Liver (tissue), 9 donors: Measurements from ENCODE around the gene UBR1. TPM values are rescaled to one million over a fixed set of nuclear protein-coding genes. Genes with fewer than 3 reads are reported as not detected.
"Not testable (repeated sequence)": the region's sequence is repeated elsewhere in the genome, so short reads cannot be mapped to it uniquely, and the experiment has no call there.

ENCODE experiments used
- DNase-seq: peaks from one replicate; pipeline ENCODE4 v3.0.0-alpha.2; 2017; ENCODE audit warnings: low spot score
- H3K27ac ChIP-seq, 2 donors: one replicate each; pipeline ENCODE4 v1.7.0; 2013; ENCODE audit warnings: inconsistent platforms in 2 of 2, low read length in 2 of 2, control low read depth in 1 of 2, low read depth in 1 of 2, mild to moderate bottlenecking in 1 of 2
- H3K27me3 ChIP-seq, 4 donors: one replicate each; pipeline versions ENCODE4 v1.6.1 to v1.7.0; 2013; ENCODE audit warnings: low read length in 3 of 4, inconsistent platforms in 1 of 4, mild to moderate bottlenecking in 1 of 4, moderate library complexity in 1 of 4; ENCODE audit not compliant: control insufficient read depth in 4 of 4, insufficient read depth in 4 of 4
- H3K36me3 ChIP-seq, 4 donors: one replicate each; pipeline versions ENCODE4 v1.6.1 to v1.7.0; 2013; ENCODE audit warnings: low read length in 3 of 4, mild to moderate bottlenecking in 3 of 4, low read depth in 1 of 4, moderate library complexity in 1 of 4; ENCODE audit not compliant: control insufficient read depth in 4 of 4, insufficient read depth in 3 of 4
- H3K4me1 ChIP-seq, 4 donors: one replicate each; pipeline versions ENCODE4 v1.6.1 to v1.7.0; 2013; ENCODE audit warnings: low read length in 3 of 4, mild to moderate bottlenecking in 3 of 4, moderate library complexity in 1 of 4; ENCODE audit not compliant: control insufficient read depth in 4 of 4, insufficient read depth in 4 of 4
- H3K4me3 ChIP-seq, 3 donors: one replicate each; pipeline versions ENCODE4 v1.6.1 to v1.7.0; 2013; ENCODE audit warnings: low read length in 3 of 3, control low read depth in 1 of 3, low read depth in 1 of 3, mild to moderate bottlenecking in 1 of 3
- H3K9ac ChIP-seq, 2 donors: one replicate each; pipeline ENCODE4 v1.7.0; 2013; ENCODE audit warnings: low read length in 2 of 2, mild to moderate bottlenecking in 2 of 2, moderate library complexity in 2 of 2, control low read depth in 1 of 2, low read depth in 1 of 2
- H3K9me3 ChIP-seq, 4 donors: one replicate each; pipeline versions ENCODE4 v1.6.1 to v1.7.0; 2013; ENCODE audit warnings: low read length in 3 of 4; ENCODE audit not compliant: control insufficient read depth in 4 of 4
- FOXA1 ChIP-seq: IDR thresholded peaks from 2 replicates; pipeline ENCODE4 v1.6.1; 2016; ENCODE audit warnings: antibody characterized with exemption
- FOXA2 ChIP-seq: IDR thresholded peaks from 2 replicates; pipeline ENCODE4 v1.6.1; 2016; ENCODE audit warnings: antibody characterized with exemption
- GABPA ChIP-seq, 2 donors: IDR thresholded peaks in 1 of 2; conservative IDR thresholded peaks in 1 of 2; 2 replicates each; pipeline ENCODE4 v1.6.1; 2016; ENCODE audit warnings: antibody characterized with exemption in 2 of 2, mild to moderate bottlenecking in 1 of 2, moderate library complexity in 1 of 2
- HNF4A ChIP-seq, 2 donors: conservative IDR thresholded peaks; 2 replicates each; pipeline ENCODE4 v1.6.1; 2016; ENCODE audit warnings: antibody characterized with exemption in 2 of 2, mild to moderate bottlenecking in 2 of 2
- HNF4G ChIP-seq: IDR thresholded peaks from 2 replicates; pipeline ENCODE4 v1.6.1; 2016; ENCODE audit warnings: antibody characterized with exemption
- JUND ChIP-seq, 2 donors: IDR thresholded peaks; 2 replicates each; pipeline ENCODE4 v1.6.1; 2016; ENCODE audit warnings: antibody characterized with exemption in 2 of 2
- NR2F2 ChIP-seq: IDR thresholded peaks from 2 replicates; pipeline ENCODE4 v1.6.1; 2016; ENCODE audit warnings: antibody characterized with exemption
- RAD21 ChIP-seq, 2 donors: IDR thresholded peaks; 2 replicates each; pipeline ENCODE4 v1.6.1; 2016; ENCODE audit warnings: antibody characterized with exemption in 2 of 2, mild to moderate bottlenecking in 2 of 2
- SP1 ChIP-seq: IDR thresholded peaks from 2 replicates; pipeline ENCODE4 v1.6.1; 2018; ENCODE audit warnings: antibody characterized with exemption, mild to moderate bottlenecking
- TAF1 ChIP-seq: conservative IDR thresholded peaks from 2 replicates; pipeline ENCODE4 v1.6.1; 2016; ENCODE audit warnings: antibody characterized with exemption, mild to moderate bottlenecking
- YY1 ChIP-seq: IDR thresholded peaks from 2 replicates; pipeline ENCODE4 v1.6.1; 2016; ENCODE audit warnings: antibody characterized with exemption, mild to moderate bottlenecking
- WGBS: extraction: QIAGEN DNeasy Blood & Tissue Kit; methylation state at CpG from one replicate; pipeline ENCODE4 v1.1.7; 2013; 5-methylcytosine and 5-hydroxymethylcytosine counted together
- polyA plus RNA-seq, 2 donors: library from polyadenylated mRNA; stranded (reverse) in 1 of 2; unstranded in 1 of 2; fragments of 200-250 nt in 1 of 2; fragments of >200 nt in 1 of 2; fragmentation: Nextera tagmentation in 1 of 2; extraction: Ambion mirVana in 1 of 2; gene quantifications; one replicate each; pipeline versions ENCODE4 v1.2.1 to v1.2.3, GENCODE V29; 2013 to 2015
- total RNA-seq, 2 donors: library from RNA; depleted of rRNA; stranded (reverse); fragments of >200 nt; gene quantifications; one replicate each; pipeline ENCODE4 v1.2.3, GENCODE V29; 2014
- TF ChIP-seq, protein P1 (sequence below): IDR thresholded peaks from 2 replicates; pipeline ENCODE4 v1.6.1; 2016; ENCODE audit warnings: antibody characterized with exemption
- TF ChIP-seq, protein P2 (sequence below): IDR thresholded peaks from 2 replicates; pipeline ENCODE4 v1.6.1; 2016; ENCODE audit warnings: antibody characterized with exemption, mild to moderate bottlenecking
- TF ChIP-seq, protein P3 (sequence below): IDR thresholded peaks from 2 replicates; pipeline ENCODE4 v1.6.1; 2016; ENCODE audit warnings: antibody characterized with exemption
- donor health status: healthy.
- donor health status: healthy.
- donor health status: healthy.
- donor health status: healthy.
- donor health status: healthy.

UBR1 gene
- total and polyA plus RNA-seq, 4 donors: 3.7 to 25.3 (median 10.9) TPM

DNA sequence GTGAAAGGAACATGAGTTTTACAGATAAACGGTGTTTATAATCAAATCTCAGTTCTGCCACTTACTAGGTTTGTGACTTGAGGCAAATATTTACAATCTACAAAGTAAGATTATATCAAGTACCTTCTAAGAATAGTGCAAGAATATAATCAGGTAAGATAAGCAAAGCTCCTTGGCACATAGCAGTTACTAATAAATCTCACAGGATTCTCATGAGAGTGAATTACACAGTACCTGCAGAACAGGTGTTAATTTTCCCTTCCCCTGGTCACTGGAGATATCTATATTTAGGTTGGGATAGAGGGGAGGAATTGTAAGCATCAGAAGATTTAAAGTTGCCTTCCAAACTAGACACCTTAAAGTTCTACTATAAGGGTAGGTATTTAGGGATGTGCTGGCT is 53.0 kb downstream of the UBR1 start (continued):
- TF ChIP-seq RAD21 (IDR thresholded peaks at IDR 0.05) (no peak), HNF4G (no peak), FOXA2 (no peak), JUND (IDR thresholded peaks at IDR 0.05) (no peak)
- TF ChIP-seq, protein P1, sequence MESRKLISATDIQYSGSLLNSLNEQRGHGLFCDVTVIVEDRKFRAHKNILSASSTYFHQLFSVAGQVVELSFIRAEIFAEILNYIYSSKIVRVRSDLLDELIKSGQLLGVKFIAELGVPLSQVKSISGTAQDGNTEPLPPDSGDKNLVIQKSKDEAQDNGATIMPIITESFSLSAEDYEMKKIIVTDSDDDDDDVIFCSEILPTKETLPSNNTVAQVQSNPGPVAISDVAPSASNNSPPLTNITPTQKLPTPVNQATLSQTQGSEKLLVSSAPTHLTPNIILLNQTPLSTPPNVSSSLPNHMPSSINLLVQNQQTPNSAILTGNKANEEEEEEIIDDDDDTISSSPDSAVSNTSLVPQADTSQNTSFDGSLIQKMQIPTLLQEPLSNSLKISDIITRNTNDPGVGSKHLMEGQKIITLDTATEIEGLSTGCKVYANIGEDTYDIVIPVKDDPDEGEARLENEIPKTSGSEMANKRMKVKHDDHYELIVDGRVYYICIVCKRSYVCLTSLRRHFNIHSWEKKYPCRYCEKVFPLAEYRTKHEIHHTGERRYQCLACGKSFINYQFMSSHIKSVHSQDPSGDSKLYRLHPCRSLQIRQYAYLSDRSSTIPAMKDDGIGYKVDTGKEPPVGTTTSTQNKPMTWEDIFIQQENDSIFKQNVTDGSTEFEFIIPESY: no peak

DNA sequence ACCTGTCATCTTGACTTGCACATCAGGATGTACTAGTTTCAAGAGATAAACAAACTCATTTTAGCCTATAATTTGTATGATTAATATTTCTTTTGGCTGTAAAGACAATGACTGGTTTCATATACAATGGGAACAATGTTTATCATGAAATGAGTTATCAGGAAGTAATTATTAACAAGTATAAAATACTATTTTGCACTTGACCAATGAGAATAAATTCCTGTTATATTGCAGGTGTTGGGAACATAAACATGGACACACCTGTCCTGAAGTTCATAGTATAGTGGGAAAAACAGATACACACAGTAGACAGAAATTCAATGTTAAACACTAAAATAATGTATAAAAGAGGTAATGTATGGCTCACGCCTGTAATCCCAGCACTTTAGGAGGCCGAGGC is 56.9 kb downstream of the UBR1 start:
- no peaks in the 10 kb centered on the region for H3K9me3 ChIP-seq
- H3K4me1 ChIP-seq: no peaks in the 10 kb centered on the region
- no peak overlapping the region for H3K27ac ChIP-seq
- H3K36me3 ChIP-seq: peaks cover 2 to 30% (median 24%) of the 10 kb centered on the region in 4 donors
- H3K27me3 ChIP-seq: no peaks in the 10 kb centered on the region
- H3K9ac ChIP-seq: no peak overlapping the region
- WGBS: 98% methylated on average over 2 of the region's 2 CpGs
- TF ChIP-seq, protein P2, sequence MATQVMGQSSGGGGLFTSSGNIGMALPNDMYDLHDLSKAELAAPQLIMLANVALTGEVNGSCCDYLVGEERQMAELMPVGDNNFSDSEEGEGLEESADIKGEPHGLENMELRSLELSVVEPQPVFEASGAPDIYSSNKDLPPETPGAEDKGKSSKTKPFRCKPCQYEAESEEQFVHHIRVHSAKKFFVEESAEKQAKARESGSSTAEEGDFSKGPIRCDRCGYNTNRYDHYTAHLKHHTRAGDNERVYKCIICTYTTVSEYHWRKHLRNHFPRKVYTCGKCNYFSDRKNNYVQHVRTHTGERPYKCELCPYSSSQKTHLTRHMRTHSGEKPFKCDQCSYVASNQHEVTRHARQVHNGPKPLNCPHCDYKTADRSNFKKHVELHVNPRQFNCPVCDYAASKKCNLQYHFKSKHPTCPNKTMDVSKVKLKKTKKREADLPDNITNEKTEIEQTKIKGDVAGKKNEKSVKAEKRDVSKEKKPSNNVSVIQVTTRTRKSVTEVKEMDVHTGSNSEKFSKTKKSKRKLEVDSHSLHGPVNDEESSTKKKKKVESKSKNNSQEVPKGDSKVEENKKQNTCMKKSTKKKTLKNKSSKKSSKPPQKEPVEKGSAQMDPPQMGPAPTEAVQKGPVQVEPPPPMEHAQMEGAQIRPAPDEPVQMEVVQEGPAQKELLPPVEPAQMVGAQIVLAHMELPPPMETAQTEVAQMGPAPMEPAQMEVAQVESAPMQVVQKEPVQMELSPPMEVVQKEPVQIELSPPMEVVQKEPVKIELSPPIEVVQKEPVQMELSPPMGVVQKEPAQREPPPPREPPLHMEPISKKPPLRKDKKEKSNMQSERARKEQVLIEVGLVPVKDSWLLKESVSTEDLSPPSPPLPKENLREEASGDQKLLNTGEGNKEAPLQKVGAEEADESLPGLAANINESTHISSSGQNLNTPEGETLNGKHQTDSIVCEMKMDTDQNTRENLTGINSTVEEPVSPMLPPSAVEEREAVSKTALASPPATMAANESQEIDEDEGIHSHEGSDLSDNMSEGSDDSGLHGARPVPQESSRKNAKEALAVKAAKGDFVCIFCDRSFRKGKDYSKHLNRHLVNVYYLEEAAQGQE: no peak
- no peak for TF ChIP-seq HNF4G
- TF ChIP-seq, protein P3, sequence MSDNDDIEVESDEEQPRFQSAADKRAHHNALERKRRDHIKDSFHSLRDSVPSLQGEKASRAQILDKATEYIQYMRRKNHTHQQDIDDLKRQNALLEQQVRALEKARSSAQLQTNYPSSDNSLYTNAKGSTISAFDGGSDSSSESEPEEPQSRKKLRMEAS: no peak
- no peak for TF ChIP-seq NR2F2
- no peak for TF ChIP-seq GABPA (IDR thresholded peaks at IDR 0.05 in 1 of 2, conservative IDR thresholded peaks at IDR 0.05 in 1 of 2)
- TF ChIP-seq YY1: no peak
- no peak for TF ChIP-seq SP1
- DNase-seq: no peak
- no peak overlapping the region for H3K4me3 ChIP-seq

DNA sequence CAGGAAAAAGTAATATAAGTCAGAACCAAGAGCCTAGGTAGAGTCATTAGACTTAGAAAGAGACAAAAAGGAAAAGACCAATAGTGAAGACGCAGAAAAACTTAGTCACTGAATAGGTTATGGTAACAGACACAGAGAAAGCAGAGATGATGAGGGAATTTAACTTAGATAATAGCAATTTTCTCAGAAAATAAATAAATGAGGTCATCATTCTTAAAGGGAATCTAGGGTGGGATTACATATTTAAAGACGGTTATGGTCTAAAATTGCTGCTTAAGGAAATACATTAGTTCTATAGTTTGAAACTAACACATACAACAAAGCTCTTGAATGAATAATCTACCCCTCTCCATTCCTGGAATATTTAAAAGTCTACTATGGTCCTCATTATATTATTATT is 59.4 kb downstream of the UBR1 start:
- no peak overlapping the region for H3K9ac ChIP-seq
- no peak for TF ChIP-seq TAF1
- 99% methylated on average over 2 of the region's 2 CpGs for WGBS
- no peaks in the 10 kb centered on the region for H3K27me3 ChIP-seq
- H3K4me3 ChIP-seq: no peak overlapping the region
- no peak overlapping the region for H3K27ac ChIP-seq
- H3K36me3 ChIP-seq: peaks cover 3 to 35% (median 26%) of the 10 kb centered on the region in 4 donors
- DNase-seq: no peak
- H3K9me3 ChIP-seq: no peaks in the 10 kb centered on the region
- no peaks in the 10 kb centered on the region for H3K4me1 ChIP-seq

DNA sequence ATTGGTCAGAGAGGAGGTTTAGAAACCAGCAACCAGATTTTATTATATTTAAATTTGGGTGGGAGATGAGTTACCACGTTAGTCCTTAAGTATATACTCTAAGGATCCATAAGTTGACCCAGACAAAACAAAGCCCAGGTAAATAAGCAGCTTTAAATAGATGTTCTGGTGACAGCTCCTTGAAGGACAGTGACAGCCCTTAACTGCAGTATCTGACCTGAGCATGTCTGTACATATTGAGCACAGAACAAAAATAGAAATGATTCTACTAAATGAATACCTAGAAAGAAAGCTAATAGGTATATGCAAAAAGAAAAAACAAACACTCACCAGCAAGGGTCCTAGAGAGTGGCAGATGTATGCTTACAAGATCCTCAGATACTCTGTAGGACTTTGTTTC is 63.0 kb downstream of the UBR1 start:
- H3K9me3 ChIP-seq: no peaks in the 10 kb centered on the region
- WGBS: 90% methylated on average over 1 of the region's 1 CpG
- H3K27me3 ChIP-seq: no peaks in the 10 kb centered on the region
- no peak overlapping the region for H3K4me3 ChIP-seq
- H3K27ac ChIP-seq: no peak overlapping the region
- no peak overlapping the region for H3K9ac ChIP-seq
- H3K4me1 ChIP-seq: no peaks in the 10 kb centered on the region
- peaks cover 3 to 31% (median 25%) of the 10 kb centered on the region in 4 donors for H3K36me3 ChIP-seq
- no peak for TF ChIP-seq FOXA1
- no peak for TF ChIP-seq JUND (IDR thresholded peaks at IDR 0.05)
- TF ChIP-seq HNF4A (conservative IDR thresholded peaks at IDR 0.05): no peak
- no peak for DNase-seq

DNA sequence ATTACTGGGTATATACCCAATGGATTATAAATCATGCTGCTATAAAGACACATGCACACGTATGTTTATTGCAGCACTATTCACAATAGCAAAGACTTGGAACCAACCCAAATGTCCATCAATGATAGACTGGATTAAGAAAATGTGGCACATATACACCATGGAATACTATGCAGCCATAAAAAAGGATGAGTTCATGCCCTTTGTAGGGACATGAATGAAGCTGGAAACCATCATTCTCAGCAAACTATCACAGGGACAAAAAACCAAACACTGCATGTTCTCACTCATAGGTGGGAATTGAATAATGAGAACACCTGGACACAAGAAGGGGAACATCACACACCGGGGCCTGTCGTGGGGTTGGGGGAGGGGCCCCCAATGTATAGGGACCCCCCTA is 64.8 kb downstream of the UBR1 start:
- H3K27me3 ChIP-seq, H3K4me1 ChIP-seq, H3K4me3 ChIP-seq, DNase-seq, H3K9ac ChIP-seq, H3K27ac ChIP-seq, H3K9me3 ChIP-seq: not testable (repeated sequence)
- H3K36me3 ChIP-seq: peaks cover 4 to 28% (median 20%) of the 10 kb centered on the region in 4 donors
- WGBS: 93% methylated on average over 3 of the region's 3 CpGs

DNA sequence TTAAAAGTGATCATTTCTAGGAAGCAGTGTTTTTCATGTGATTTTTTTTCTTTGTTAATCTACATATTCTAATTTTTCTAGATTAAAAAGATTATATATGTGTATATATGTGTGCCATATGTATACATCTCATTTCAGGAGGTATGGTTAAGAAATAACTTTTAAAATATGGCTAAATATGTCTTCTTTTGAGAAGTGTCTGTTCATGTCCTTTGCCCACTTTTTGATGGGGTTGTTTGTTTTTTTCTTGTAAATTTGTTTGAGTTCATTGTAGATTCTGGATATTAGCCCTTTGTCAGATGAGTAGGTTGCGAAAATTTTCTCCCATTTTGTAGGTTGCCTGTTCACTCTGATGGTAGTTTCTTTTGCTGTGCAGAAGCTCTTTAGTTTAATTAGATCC is 70.6 kb downstream of the UBR1 start:
- H3K27ac ChIP-seq, H3K9ac ChIP-seq, H3K4me1 ChIP-seq, H3K27me3 ChIP-seq, DNase-seq, H3K4me3 ChIP-seq, H3K9me3 ChIP-seq: not testable (repeated sequence)
- no CpG with 5 or more reads among the region's 1 CpG for WGBS
- peaks cover 3 to 19% (median 6%) of the 10 kb centered on the region in 4 donors for H3K36me3 ChIP-seq
